Activated CD4-positive, alpha-beta T cell treated with anti-CD3 and anti-CD28 coated beads, Interleukin-2, amount 50 U/mL, for 16 hours (primary cell): Measurements from ENCODE around the gene CD24.

Experiments used
- DNase-seq: peaks from one replicate; pipeline ENCODE4 v3.0.0-alpha.2; 2020

The CD24 gene

GRCh38 chr6:106967936-106968555 lies 6.5 kb downstream of the CD24 start:
- no peak for DNase-seq

DNA sequence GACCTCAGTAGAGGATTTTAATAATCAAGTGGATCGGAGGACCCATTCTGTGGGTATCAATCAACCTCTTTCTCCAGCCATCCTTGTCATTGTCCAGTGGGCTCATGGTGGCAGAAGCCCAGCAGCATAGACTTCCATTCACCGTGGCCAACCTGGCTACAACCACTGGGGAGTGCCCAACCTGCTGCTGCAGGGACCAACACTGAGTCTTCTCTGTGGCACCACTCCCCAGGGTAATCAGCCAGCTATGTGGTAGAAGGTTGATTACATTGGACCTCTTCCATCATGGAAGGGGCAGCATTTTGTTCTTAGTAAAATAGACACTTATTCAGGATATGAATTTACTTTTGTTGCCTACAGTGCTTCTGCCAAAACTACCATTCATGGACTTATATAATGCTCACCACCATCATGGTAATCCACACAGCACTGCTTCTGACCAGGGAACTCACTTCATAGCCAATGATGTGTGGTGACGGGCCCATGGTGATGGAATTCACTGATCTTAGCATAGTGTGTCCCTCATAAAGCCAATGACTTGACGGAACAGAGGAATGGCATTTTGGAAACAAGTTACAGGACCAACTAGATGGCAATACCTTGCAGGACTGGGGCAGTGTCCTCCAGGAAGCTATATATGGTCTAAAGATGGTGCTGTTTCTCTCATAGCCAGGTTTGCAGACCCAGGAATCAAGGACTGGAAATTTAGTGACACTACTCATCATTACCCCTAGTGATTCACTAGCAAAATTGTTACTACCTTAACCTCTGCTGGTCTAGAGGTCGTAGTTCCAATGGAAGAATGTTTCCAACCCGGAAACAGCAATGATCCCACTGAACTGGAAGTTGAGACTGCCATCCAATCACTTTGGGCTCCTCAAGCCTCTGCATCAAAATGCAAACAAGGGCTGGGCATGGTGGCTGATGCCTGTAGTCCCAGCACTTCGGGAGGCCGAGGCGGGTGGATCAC lies 7.6 kb downstream of the CD24 start:
- no peak for DNase-seq

DNA sequence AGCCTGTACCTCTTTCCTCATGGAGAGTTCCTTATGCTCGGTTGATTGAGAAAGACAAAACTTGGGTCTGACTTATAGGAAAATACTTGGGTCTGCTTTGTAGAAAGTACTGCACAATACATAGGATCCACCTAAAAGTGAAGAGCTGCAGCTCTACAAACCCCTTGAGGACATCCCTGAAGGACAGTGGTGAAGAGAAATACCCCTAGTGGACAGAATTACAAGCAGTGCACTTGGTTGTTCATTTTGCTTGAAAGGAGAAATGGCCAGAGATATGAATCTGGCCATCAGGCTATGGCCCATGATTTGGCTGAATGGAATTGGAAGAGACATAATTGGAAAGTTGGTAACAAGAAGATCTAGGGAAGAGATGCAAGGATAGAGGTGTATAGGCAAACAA lies 8.3 kb downstream of the CD24 start:
- DNase-seq: no peak

- DNase-seq: no peak
These were observed 9.6 kb downstream of the CD24 start for GRCh38 chr6:106964954-106965353.

GRCh38 chr6:106964099-106964498 lies 10.4 kb downstream of the CD24 start:
- DNase-seq: no peak

DNA sequence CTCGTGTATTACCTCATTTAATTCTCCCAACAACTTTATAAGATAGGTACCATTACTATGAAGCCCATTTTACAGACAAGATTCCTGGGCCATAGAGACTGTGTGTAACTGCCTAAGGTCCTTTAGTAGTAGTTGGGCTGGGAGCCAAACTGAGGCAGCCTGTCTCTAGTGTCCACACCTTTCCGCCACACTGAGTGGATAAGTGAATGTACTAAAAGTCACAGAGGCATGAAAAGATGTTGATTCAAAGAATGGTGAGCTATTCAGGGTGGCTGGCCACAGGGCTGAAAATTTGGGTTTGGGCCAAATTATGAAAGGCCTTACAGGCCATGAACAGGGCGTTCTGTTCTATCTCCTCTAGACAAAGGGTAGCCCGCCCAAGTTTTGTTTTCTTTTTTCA lies 11.0 kb downstream of the CD24 start:
- no peak for DNase-seq

- no peak for DNase-seq
These were observed 12.7 kb downstream of the CD24 start for GRCh38 chr6:106961801-106962200.

DNA sequence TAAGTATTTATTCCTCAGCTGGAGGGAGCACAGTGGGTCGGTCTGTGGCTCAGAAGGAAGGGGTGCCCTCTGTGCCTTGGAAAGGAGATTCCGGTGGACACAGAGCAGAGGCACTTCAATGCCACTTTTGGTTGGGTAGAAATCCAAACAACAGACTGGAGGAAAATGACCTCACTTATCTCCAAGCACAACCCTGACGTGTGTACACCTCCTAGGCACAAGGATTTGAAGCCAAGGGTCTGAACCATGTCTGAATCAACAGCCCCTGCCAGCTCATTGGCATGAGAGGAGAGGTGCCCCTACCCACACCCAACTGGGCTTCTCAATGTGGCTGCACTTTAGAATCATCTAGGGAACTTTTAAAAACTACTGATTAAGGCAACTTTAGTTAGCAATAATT lies 13.4 kb downstream of the CD24 start:
- DNase-seq: no peak

GRCh38 chr6:106959985-106960384 lies 14.5 kb downstream of the CD24 start:
- DNase-seq: no peak

- DNase-seq: no peak
These were observed 34.7 kb downstream of the CD24 start for GRCh38 chr6:106939848-106940247.

DNA sequence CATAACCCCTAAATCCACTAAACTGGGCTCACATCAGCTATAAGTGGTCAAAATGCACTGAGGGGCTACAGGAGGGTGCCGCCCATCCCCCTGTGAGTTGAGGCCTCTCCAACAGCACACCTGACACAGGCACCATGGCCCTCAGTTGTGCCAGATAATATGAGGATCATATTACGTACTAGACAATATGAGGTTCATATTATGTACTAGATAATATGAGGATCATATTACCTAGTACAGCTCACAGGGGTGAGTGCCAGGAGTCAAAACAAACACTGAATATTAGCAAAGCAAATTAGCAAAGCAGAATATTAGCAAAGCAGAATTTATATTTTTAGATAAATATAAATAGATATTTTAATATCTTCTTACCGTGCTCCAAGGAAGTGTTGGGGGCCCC lies 35.3 kb downstream of the CD24 start:
- DNase-seq: no peak

DNA sequence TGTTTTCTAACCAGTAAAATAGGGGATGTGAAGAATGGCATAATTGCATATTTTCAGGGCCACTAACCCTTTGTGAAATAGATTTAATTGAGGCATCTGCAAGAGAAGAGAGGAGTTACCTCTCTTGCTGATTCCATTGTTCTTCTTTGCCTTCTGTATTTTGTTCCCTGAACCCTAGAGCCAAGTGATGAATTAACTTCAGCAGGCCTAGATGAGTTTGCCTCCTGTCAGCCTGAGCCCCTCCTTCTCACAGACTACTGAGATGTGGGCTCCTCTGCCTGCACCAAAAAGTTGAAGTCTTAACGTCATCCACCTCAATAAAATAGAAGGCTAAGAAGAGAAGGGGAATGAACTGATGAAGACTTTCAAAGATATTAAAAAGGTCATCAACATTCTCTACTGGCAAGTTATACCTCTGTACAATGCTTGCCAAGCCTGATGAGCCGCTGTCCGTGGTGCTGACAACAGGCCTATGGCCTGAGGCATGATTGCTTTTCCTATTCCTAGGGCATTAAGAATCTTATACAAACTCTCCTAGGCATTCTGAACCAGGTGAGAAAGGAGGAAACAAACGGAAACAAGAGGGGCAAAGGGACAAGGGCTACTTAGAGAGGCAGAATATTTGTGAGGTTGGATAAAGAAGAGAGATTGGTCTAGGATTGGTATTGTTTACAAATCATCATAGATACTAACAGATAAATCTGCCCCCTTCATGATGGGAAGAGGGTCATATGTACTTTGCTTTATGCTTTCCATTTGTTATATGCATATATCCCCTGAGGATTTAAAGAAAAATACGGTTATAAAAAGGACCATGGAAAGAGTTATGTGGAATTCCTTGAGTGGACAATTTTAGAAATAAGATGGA lies 46.8 kb downstream of the CD24 start:
- peak; percentile 10 for DNase-seq

DNA sequence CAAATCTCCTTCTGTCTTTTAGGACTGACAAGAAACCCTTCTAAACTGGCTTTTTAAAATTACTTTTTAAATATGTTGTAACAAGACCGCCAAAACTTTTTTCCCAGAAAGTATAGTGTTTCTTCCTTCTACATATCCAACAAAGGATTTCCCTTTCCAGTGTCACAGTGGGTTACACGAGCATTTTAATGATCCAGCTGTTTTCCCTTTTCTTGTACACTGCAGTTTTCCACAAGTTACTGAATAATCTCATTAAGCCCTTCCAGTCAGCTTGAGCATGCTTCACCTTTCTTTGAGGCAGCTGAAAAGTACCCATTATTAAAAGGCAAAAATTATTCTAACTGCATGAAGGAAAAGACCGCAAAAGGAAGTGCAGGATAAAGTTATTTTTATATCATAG lies 48.6 kb downstream of the CD24 start:
- DNase-seq: no peak

GRCh38 chr6:106924694-106925523 lies 49.6 kb downstream of the CD24 start:
- DNase-seq: no peak

GRCh38 chr6:106922626-106923025 lies 51.9 kb downstream of the CD24 start:
- no peak for DNase-seq
